HG03571 (cell line): Measurements from ENCODE around the gene CCDC149.
"Not testable (repeated sequence)": the region's sequence is repeated elsewhere in the genome, so short reads cannot be mapped to it uniquely, and the experiment has no call there.

Experiments used
- ATAC-seq: cut with Tn5 transposase; IDR thresholded peaks from one replicate; pipeline ENCODE4 v1.9.1; 2021; ENCODE audit not compliant: unreplicated experiment

Gene CCDC149

GRCh38 chr4:24917076-24917856 is 4.4 kb upstream of the CCDC149 start:
- ATAC-seq = no peak

DNA sequence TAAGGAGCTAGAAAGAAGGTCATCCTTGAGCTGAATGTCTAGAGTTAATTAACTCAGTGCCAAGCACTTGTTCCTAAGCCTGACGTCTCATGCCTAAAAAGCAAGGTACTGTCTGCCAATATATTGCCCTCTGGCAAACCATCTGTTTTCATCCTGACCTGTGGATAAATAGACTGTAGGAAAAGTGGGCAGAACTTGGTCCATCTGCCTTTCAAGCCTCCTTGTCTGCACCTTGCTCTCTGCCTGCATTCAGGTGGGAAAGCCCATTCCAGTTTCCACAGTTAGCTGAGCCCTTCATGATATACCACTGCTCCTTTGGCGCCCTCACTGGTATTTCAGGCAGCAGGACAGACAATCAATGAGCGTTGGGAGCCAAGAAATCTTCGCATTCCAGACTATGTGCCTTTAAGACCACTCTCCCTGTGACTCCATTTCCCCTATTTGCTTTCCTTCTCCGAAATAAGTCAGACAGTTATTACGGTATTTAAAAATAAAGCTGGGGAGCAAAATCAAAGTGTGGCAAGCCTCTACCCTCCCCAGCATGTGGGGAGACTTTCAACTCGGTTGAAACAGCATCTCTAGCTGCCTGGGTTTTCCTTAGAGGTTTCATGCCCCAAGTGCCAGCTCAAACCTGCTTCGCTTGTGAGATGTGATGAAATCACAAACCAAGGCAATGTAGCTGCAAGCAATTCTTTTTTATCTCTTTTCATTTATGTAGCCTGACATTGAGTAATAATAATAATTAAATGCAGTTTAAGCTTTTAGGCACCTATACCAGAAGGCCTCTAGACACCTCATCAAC is 2.5 kb upstream of the CCDC149 start:
- no peak for ATAC-seq

DNA sequence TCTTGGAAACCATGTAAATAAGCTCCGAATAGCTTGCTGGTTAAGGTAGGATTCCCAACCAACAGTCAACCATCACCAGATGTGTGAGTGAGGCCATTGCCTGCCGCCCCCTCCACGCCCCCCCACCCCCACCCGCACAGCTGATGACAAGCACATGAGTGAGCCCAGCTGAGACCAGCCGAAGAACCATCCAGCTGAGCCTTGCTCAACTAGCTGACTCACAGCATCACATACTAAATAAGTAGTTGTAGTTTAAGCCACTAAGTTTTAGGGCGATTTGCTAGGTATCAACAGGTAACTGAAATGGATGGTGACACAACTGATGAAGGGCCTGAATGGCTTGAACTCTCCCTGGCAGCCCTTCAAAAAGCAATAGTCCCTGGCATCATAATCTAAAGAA is 1.6 kb upstream of the CCDC149 start:
- no peak for ATAC-seq

GRCh38 chr4:24913119-24913485 is 260 bp upstream of the CCDC149 start:
- no peak for ATAC-seq

- no peak for ATAC-seq
Observed at GRCh38 chr4:24910499-24910898, 2.3 kb downstream of the CCDC149 start.

- not testable (repeated sequence) for ATAC-seq
Observed at GRCh38 chr4:24909606-24910005, 3.2 kb downstream of the CCDC149 start.

GRCh38 chr4:24897639-24898038 is 15.2 kb downstream of the CCDC149 start:
- ATAC-seq = no peak

GRCh38 chr4:24896977-24897376 is 15.9 kb downstream of the CCDC149 start:
- no peak for ATAC-seq

DNA sequence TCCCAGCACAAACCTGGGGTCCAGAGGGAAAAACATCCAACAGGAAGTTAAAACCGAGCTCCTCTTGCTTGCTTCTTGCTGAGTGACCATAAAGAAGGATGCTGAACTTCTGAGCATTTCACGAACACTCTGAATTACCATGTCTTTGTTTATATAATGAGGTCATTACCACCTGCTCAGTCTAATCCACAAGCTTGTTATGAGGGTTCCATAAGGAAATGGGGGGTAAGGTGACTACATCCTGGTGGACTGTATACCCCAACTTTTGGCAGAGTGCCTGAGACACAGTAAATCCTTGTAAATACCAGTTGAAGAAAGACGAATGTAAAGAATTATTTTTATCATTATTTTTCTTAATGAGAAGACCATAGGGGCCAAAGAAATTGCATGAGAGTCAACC is 16.8 kb downstream of the CCDC149 start:
- no peak for ATAC-seq

DNA sequence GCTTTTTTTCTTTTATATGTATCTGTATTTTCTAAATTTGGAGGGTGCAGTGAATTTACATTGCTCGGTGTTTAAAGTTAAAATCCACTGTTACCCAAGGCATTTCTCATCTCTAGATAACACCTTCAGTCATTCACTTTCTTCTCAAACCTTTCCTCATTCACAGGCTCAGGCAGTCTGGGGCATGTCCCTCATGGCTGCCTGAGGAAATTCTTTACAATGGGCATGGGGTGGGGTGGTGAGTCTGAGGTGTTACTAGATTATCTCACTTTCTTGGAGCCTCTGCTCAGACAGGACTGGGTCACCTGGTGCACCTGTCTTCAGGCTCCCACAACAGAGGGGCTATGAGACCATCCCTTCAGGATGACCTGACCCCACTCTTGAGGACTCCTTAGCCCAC is 17.4 kb downstream of the CCDC149 start:
- ATAC-seq = no peak

DNA sequence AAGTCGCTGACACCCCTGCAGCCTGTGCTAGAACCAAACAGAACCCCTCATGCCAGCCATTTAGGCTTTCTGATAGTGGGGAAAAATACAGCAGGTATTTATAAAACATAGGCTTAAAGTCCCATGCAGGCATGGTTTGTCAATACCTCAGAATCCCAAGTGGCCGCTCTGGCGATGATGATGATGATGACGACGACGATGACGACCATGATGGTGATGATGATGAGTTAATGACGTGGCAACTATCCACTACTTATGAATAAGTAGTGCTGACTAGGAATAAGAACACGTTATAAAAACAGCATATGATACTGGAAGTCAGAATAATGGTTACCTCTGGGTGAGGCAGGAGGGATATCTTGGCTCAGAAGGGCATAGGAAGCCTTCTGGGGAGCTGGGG is 18.0 kb downstream of the CCDC149 start:
- no peak for ATAC-seq

DNA sequence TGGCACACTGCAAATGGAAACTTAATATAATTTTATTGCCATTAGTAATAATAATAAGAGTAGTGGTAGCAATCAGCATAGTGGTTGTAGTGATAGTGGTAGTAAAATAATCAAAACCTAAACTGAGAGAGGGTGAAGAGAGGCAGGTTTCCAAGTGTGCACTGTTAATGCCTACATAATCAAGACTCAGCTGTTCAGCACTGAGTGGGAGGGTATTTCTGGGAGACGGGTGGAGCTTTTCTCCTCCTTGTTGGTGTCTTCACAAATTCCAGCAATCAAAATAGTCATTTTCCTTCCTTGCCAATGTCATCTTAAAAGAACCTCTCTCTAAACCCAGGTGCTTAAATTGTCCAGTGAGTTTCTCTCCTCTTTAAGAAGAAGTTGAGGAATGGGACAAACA is 18.6 kb downstream of the CCDC149 start:
- no peak for ATAC-seq

DNA sequence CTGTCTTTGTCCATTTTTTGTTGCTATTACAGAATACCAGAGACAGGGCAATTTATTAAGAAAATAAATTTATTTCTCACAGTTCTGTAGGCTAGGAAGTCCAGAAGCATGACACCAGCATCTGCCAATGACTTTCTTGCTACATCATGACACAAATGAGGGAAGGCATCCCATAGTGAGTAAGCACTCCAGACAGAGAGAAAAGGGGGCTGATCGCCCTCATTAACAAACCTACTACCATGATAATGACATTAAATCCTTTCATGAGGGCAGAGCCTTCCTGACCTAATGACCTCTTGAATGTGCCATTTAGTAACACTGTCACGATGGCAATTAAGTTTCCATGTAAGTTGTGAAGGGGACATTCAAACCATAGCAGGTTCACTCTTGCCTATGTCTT is 20.1 kb downstream of the CCDC149 start:
- no peak for ATAC-seq

DNA sequence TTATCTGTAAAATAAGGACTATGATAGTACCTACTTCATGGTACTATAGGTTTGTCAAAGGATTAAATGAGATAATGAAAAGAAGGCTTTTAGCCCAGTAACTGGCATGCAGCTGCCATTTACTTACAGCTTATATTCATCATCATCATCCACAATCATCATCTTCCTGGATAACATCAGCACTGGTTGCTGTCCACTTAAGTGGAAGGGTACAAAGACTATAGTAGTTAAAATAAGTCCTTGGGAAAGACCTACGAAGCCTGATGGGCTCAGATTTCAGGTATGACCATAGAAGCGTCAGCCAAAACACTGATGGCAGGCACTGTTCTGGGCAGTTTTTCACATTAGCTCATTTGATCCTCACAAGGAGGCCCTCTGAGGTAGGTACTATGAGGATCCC is 20.6 kb downstream of the CCDC149 start:
- no peak for ATAC-seq

GRCh38 chr4:24890561-24891126 is 22.2 kb downstream of the CCDC149 start:
- no peak for ATAC-seq

DNA sequence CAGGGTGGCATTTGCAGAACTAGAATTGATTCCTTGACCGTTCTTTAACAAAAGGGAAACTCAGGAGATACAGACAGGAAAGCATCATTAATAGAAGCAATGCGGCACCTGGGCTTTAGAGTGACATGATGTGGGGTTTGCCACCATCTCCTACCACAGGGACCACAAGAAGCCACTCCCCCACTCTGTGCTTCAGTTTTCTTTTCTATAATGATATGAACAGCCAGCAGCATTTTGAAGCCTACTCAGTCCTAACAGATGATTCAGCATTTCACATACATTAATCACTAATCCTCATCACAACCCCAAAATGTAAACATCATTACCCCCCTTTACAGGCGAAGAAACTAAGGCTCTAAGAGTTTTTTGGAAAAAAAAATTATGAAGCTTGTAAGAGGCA is 22.9 kb downstream of the CCDC149 start:
- no peak for ATAC-seq

DNA sequence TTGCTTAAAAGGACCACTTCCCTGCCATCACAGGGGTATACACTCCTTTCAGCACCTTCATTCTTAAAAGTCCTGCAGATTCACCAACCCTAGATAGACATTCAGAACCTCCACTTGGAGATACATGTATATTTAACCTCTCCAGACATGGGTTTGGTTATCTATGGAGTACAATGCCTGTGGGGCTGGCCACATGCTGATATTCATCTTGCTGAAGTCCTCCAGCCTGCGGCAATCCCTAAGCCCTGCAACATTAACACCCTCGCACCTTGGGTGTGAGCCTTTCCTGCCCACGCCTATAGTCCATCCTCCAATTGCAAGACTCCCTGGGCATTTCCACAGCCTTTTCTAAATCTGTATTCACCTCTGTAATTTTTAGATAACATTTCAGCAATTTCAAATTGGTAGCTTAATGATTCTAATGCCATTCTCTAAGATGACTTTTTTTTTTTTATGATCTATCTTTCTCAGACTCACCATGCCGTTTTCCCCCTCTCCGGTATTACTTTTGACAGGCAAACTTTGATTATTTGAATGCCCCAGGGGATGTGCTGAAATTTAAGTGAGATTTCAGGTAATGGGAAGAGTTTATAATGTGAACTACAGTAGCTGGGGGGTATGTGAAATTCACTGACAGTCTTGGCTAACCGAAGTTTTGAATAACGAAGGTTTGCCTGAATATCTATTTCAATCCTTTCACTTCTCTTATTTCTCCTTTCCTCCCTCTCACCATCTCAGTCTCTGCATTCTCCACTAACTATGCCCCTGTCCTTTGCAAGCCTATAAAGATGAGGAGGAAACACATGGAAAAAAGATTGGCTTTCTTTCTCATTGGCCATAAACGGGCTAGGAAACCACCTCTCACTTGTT is 24.1 kb downstream of the CCDC149 start:
- ATAC-seq = no peak

DNA sequence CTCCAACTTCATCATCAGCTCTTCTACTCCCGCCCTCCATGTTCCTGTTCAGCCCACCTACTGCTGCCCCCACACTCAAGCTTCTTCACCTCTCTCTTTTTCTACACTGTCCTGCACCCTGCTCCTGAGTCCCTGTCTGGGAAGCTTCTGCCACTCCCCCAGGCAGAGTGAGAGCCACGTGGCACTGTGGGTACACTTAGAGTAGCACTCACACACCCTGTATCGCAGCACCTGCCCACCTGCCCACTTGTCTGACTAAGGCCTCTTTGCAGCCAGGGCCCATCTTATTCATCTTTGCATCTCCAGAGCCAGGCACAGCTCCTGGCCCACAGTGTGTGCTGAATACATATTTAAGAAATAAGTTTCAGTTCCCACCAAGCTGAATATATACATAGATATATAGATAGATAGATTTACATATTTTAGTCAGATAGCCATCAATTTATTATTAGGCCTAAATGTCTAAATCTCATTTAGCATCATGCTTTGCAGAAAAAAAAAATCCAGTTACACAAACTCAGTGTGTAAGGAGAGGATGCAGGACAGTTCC is 24.9 kb downstream of the CCDC149 start:
- no peak for ATAC-seq

DNA sequence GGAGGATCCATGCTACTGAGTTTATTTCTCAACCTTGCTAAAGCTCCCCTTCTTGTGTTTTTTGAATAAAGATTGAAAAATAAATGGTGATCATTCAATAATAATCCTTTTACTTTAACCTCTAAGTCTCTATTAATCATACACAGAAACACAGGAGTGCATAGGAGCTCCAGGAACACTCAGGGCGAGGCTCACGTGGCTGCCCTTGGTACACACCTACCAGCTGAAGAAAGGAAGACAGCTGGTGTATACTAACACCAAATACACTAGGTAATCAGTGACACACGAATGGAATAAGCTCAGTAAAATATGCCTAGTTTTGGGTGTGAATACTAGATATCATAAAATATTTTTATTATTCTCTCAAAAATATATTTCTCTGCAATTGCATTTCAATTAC is 26.2 kb downstream of the CCDC149 start:
- ATAC-seq = no peak

GRCh38 chr4:24885342-24885741 is 27.5 kb downstream of the CCDC149 start:
- no peak for ATAC-seq

DNA sequence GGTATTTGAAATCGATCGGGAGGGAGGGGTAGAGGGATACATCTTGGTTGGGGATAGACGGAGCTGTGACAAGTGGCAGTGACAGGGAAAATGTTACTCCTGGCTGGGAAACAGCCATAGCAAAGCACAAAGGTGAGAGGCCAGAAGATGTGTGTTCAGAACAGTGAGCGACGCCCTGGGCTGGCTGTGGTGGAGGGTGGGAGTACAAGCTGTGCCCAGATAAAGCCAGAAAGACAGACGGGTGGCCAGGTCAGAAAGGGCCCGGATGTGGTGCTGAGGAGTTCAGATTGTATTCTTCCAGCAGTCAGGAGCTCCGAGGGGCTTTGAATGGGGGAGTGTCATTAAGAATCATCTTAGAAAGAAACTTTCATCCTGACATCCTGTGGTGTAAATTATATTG is 27.9 kb downstream of the CCDC149 start:
- no peak for ATAC-seq
